Mesenchymal stem cell (in vitro differentiated cells and primary cell): ENCODE results near the gene SMIM12.

Experiments used
- DNase-seq: peaks from one replicate; pipeline ENCODE4 v3.0.0-alpha.2; 2013
- H2AFZ ChIP-seq: one replicate; pipeline ENCODE4 v1.6.1; 2013; ENCODE audit warnings: low read depth, mild to moderate bottlenecking, control low read depth, inconsistent platforms, low read length, moderate library complexity
- H2AK5ac ChIP-seq: 2 replicates; pipeline ENCODE4 v1.6.1; 2013; ENCODE audit warnings: low read length, moderate library complexity, mild to moderate bottlenecking, inconsistent platforms; ENCODE audit not compliant: severe bottlenecking
- H2BK120ac ChIP-seq: one replicate; pipeline ENCODE4 v1.6.1; 2013; ENCODE audit warnings: low read depth, mild to moderate bottlenecking, inconsistent platforms, low read length, moderate library complexity
- H2BK12ac ChIP-seq, 2 experiments: one replicate each; pipeline ENCODE4 v1.6.1; 2013; ENCODE audit warnings: inconsistent platforms in 2 of 2, low read length in 2 of 2, mild to moderate bottlenecking in 2 of 2, moderate library complexity in 2 of 2, control low read depth in 1 of 2
- H2BK15ac ChIP-seq: one replicate; pipeline ENCODE4 v1.6.1; 2013; ENCODE audit warnings: mild to moderate bottlenecking, low read depth, inconsistent platforms; ENCODE audit not compliant: poor library complexity, severe bottlenecking
- H2BK5ac ChIP-seq: 2 replicates; pipeline ENCODE4 v1.6.1; 2013; ENCODE audit warnings: low read depth, mild to moderate bottlenecking, low read length, control low read depth, inconsistent platforms; ENCODE audit not compliant: poor library complexity, severe bottlenecking
- H3K14ac ChIP-seq, 2 experiments: one replicate each; pipeline ENCODE4 v1.6.1; 2013; ENCODE audit warnings: inconsistent platforms in 2 of 2, low read length in 2 of 2, control low read depth in 1 of 2, mild to moderate bottlenecking in 1 of 2, moderate library complexity in 1 of 2
- H3K18ac ChIP-seq, 2 experiments: one replicate each; pipeline ENCODE4 v1.6.1; 2013; ENCODE audit warnings: inconsistent platforms in 2 of 2, low read length in 2 of 2, control low read depth in 1 of 2, low read depth in 1 of 2, mild to moderate bottlenecking in 1 of 2
- H3K23ac ChIP-seq, 2 experiments: one replicate each; pipeline ENCODE4 v1.6.1; 2013; ENCODE audit warnings: inconsistent platforms in 2 of 2, low read length in 2 of 2, mild to moderate bottlenecking in 2 of 2, moderate library complexity in 2 of 2, control low read depth in 1 of 2
- H3K27ac ChIP-seq: 2 replicates; pipeline ENCODE4 v1.5.1; 2013; ENCODE audit warnings: mild to moderate bottlenecking, moderate library complexity, low read length, control low read depth, inconsistent platforms; ENCODE audit not compliant: poor library complexity, severe bottlenecking
- H3K27me3 ChIP-seq, 2 experiments: 2 replicates each; pipeline versions ENCODE4 v1.6.1 to v1.7.0; 2013; ENCODE audit warnings: low read length in 2 of 2, mild to moderate bottlenecking in 2 of 2, moderate library complexity in 2 of 2, control low read depth in 1 of 2, inconsistent platforms in 1 of 2; ENCODE audit not compliant: control insufficient read depth in 1 of 2, insufficient read depth in 1 of 2
- H3K36me3 ChIP-seq, 2 experiments: 2 replicates each; pipeline versions ENCODE4 v1.6.1 to v1.7.0; 2013; ENCODE audit warnings: low read length in 2 of 2, control low read depth in 1 of 2, inconsistent platforms in 1 of 2, low read depth in 1 of 2, mild to moderate bottlenecking in 1 of 2; ENCODE audit not compliant: insufficient read depth in 2 of 2, control insufficient read depth in 1 of 2
- H3K4ac ChIP-seq, 2 experiments: one replicate each; pipeline ENCODE4 v1.6.1; 2013; ENCODE audit warnings: inconsistent platforms in 2 of 2, low read length in 2 of 2, mild to moderate bottlenecking in 2 of 2, moderate library complexity in 2 of 2, control low read depth in 1 of 2, low read depth in 1 of 2
- H3K4me1 ChIP-seq: 2 replicates; pipeline ENCODE4 v1.6.1; 2013; ENCODE audit warnings: low read depth, low read length, control low read depth; ENCODE audit not compliant: control insufficient read depth, insufficient read depth
- H3K4me2 ChIP-seq: 2 replicates; pipeline ENCODE4 v1.6.1; 2013; ENCODE audit warnings: low read length, mild to moderate bottlenecking, inconsistent platforms; ENCODE audit not compliant: poor library complexity, severe bottlenecking
- H3K4me3 ChIP-seq, 2 experiments: 2 replicates each; pipeline versions ENCODE4 v1.5.1 to v1.7.0; 2013; ENCODE audit warnings: low read length in 2 of 2, mild to moderate bottlenecking in 2 of 2, control low read depth in 1 of 2, low read depth in 1 of 2; ENCODE audit not compliant: insufficient read depth in 1 of 2
- H3K79me1 ChIP-seq: replicated peaks from 2 replicates; pipeline ENCODE4 v1.6.1; 2013; ENCODE audit warnings: mild to moderate bottlenecking, control low read depth, low read length, inconsistent platforms; ENCODE audit not compliant: poor library complexity, severe bottlenecking
- H3K9ac ChIP-seq: 2 replicates; pipeline ENCODE4 v1.7.0; 2013; ENCODE audit warnings: mild to moderate bottlenecking, low read length, moderate library complexity
- H3K9me3 ChIP-seq: 2 replicates; pipeline ENCODE4 v1.7.0; 2013; ENCODE audit warnings: mild to moderate bottlenecking, low read length; ENCODE audit not compliant: control insufficient read depth
- H4K8ac ChIP-seq: one replicate; pipeline ENCODE4 v1.6.1; 2013; ENCODE audit warnings: inconsistent platforms, mild to moderate bottlenecking, low read length, moderate library complexity
- H4K91ac ChIP-seq: one replicate; pipeline ENCODE4 v1.6.1; 2013; ENCODE audit warnings: mild to moderate bottlenecking, low read length, inconsistent platforms
- WGBS: methylation state at CpG from one replicate; pipeline ENCODE4 v1.1.7; 2013; ENCODE audit warnings: mixed read lengths; 5-methylcytosine and 5-hydroxymethylcytosine counted together

SMIM12 gene

DNA sequence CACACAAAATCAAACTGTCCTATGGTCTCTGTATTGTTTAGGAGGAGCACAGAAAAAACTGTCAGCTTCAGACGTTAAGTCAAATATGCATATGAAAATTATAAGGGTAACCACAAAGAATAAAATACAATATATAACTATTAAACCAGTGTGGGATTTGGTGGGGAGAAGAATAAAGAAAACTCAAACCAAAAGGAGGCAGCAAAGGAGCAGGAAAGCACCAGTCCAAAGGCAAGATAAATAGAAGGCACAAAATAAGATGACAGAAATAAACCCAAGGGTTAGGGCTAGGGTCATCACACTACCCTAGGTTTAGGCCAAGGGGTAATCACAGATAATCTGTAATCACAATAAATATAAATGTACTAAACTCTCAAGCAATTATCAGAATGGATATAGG lies 37.1 kb upstream of the SMIM12 start:
- no peak overlapping the region for H2AK5ac ChIP-seq
- no peaks in the 10 kb centered on the region for H3K36me3 ChIP-seq
- no peak overlapping the region for H2BK5ac ChIP-seq
- peaks cover 7% of the 10 kb centered on the region for H3K9me3 ChIP-seq
- H3K27me3 ChIP-seq: peaks cover 9 to 24% of the 10 kb centered on the region in 2 experiments
- H3K4ac ChIP-seq: no peak overlapping the region
- no peak overlapping the region for H3K18ac ChIP-seq
- no peak overlapping the region for H3K23ac ChIP-seq
- H2BK15ac ChIP-seq: no peak overlapping the region
- no peaks in the 10 kb centered on the region for H3K4me1 ChIP-seq
- H3K79me1 ChIP-seq: no peaks in the 10 kb centered on the region
- no peak overlapping the region for H3K14ac ChIP-seq
- WGBS: no CpG with 5 or more reads among the region's 1 CpG
- H3K4me3 ChIP-seq: no peak overlapping the region
- H3K27ac ChIP-seq: no peak overlapping the region
- H2BK12ac ChIP-seq: no peak overlapping the region
- no peak overlapping the region for H4K91ac ChIP-seq
- no peak overlapping the region for H2AFZ ChIP-seq
- no peak overlapping the region for H2BK120ac ChIP-seq
- no peak overlapping the region for H4K8ac ChIP-seq
- no peak for DNase-seq
- H3K9ac ChIP-seq: no peak overlapping the region
- no peak overlapping the region for H3K4me2 ChIP-seq

DNA sequence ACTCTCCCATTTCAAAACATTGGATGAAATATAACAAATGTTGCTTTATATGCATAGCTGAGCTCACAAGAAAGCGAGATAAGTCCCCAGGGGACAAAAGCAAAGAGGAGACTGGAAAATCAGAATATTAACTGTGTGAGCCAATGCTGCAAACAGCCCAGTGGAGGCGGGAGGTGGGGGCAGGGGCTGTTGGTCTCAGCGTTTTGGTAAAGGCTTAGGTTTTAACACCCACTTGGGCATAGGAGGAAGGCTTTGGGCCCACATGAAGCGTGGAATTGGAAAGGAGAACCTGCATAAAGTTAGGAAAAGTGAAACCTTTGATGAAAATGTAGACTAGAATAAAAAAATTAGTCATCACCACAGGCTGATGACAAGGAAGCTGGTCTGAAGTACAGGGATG lies 30.2 kb upstream of the SMIM12 start:
- H4K8ac ChIP-seq: no peak overlapping the region
- H3K27me3 ChIP-seq: peaks cover 40 to 45% of the 10 kb centered on the region in 2 experiments
- peaks cover 10% of the 10 kb centered on the region for H3K9me3 ChIP-seq
- H2BK12ac ChIP-seq: no peak overlapping the region
- H3K23ac ChIP-seq: no peak overlapping the region
- no peak overlapping the region for H4K91ac ChIP-seq
- H2BK5ac ChIP-seq: no peak overlapping the region
- no peaks in the 10 kb centered on the region for H3K79me1 ChIP-seq
- no peak for DNase-seq
- no peak overlapping the region for H3K4me3 ChIP-seq
- H2AK5ac ChIP-seq: no peak overlapping the region
- no peak overlapping the region for H3K27ac ChIP-seq
- H2AFZ ChIP-seq: no peak overlapping the region
- H2BK120ac ChIP-seq: no peak overlapping the region
- no peak overlapping the region for H3K9ac ChIP-seq
- H3K14ac ChIP-seq: no peak overlapping the region
- 56% methylated on average over 4 of the region's 4 CpGs for WGBS
- no peaks in the 10 kb centered on the region for H3K36me3 ChIP-seq
- peaks cover 13% of the 10 kb centered on the region for H3K4me1 ChIP-seq
- no peak overlapping the region for H2BK15ac ChIP-seq
- no peak overlapping the region for H3K18ac ChIP-seq
- no peak overlapping the region for H3K4me2 ChIP-seq
- H3K4ac ChIP-seq: no peak overlapping the region

DNA sequence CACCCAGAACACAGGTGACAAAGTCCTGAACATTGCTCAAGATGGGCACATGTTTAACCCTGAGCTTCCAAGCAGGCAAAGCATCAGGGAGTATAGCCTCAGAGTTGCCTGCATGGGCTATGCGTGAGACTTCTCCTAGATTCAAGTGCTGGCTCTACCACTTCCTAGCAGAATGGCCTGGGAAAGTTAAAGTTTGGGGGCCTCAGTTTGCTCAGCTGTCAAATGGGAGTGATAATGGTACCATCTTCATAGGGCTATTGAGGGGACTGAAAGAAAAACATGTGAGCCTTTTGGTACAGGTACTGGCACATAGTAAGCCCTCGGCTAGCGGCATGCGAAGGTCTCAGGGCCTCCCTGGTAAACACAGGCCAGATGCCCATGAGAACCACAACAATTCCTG lies 28.0 kb upstream of the SMIM12 start:
- H3K9ac ChIP-seq: no peak overlapping the region
- no peak overlapping the region for H2BK15ac ChIP-seq
- no peak overlapping the region for H4K8ac ChIP-seq
- H3K4me3 ChIP-seq: no peak overlapping the region
- H2BK5ac ChIP-seq: no peak overlapping the region
- H4K91ac ChIP-seq: no peak overlapping the region
- peaks cover 13% of the 10 kb centered on the region for H3K4me1 ChIP-seq
- WGBS: 87% methylated on average over 4 of the region's 4 CpGs
- H3K18ac ChIP-seq: no peak overlapping the region
- no peak overlapping the region for H3K27ac ChIP-seq
- no peak overlapping the region for H3K23ac ChIP-seq
- H2BK120ac ChIP-seq: no peak overlapping the region
- no peak for DNase-seq
- no peak overlapping the region for H2BK12ac ChIP-seq
- H3K36me3 ChIP-seq: no peaks in the 10 kb centered on the region
- no peak overlapping the region for H3K4ac ChIP-seq
- H3K27me3 ChIP-seq: peaks cover 61% of the 10 kb centered on the region in 2 experiments
- H3K14ac ChIP-seq: no peak overlapping the region
- H2AFZ ChIP-seq: no peak overlapping the region
- peaks cover 10% of the 10 kb centered on the region for H3K9me3 ChIP-seq
- no peak overlapping the region for H3K4me2 ChIP-seq
- no peaks in the 10 kb centered on the region for H3K79me1 ChIP-seq
- no peak overlapping the region for H2AK5ac ChIP-seq

DNA sequence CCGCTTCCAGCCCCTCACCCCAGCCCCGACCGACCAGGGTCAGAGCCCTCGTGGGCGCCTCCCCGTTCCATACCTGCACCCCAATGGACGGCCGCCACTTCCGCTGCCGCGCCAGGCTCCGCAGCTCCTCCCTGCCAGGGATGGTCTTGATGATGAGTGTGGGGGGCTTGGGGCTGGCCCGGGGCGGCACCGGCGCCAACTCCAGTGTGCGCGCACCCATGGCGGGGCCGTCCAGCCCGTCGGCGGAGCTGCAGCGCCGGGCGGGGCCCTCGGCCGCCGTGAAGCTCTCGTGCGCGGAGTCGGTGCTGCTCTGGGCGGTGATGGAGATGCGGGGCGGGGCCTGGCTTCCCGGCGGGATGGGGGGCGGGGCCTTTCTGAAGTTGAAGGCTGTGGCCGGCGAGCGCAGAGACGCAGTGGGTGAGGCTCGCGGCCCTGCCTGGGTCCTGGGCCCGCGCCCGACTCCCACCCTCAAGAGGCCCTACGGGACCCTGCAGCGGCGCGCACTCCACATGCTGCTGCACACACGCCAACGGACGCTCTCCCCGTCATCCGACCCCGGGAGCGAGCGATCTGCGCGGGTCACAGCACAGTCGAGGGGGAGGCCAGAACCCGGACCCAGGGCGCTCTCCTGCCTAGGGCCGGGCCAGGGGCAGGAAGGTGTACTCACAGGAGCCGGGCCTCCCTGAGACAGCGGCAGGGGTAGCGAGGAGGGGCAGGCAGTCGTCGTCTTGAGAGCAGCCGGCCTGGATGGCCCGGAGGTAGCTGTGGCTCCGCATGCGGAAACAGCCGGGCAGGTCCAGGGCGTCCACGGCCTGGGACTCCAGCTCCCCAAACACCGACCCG lies 26.1 kb upstream of the SMIM12 start:
- H4K8ac ChIP-seq: peak overlapping the region; percentile 28
- peak overlapping the region; percentile 76 for H2AFZ ChIP-seq
- no peak overlapping the region for H2AK5ac ChIP-seq
- peaks cover 13% of the 10 kb centered on the region for H3K4me1 ChIP-seq
- no peaks in the 10 kb centered on the region for H3K79me1 ChIP-seq
- peak overlapping the region; percentile 27 for H4K91ac ChIP-seq
- H3K9me3 ChIP-seq: peaks cover 3% of the 10 kb centered on the region
- no peak overlapping the region for H3K4ac ChIP-seq
- no peak overlapping the region for H2BK5ac ChIP-seq
- peak; percentile 31 for DNase-seq
- no peaks in the 10 kb centered on the region for H3K36me3 ChIP-seq
- H3K27me3 ChIP-seq: peaks cover 61 to 63% of the 10 kb centered on the region in 2 experiments
- peak overlapping the region; percentile 52 for H2BK15ac ChIP-seq
- H2BK12ac ChIP-seq: no peak overlapping the region
- no peak overlapping the region for H3K23ac ChIP-seq
- H3K27ac ChIP-seq: no peak overlapping the region
- H3K9ac ChIP-seq: peak overlapping the region; percentile 32
- H3K14ac ChIP-seq: no peak overlapping the region
- H3K18ac ChIP-seq: no peak overlapping the region
- 3% methylated on average over 70 of the region's 80 CpGs for WGBS
- H3K4me3 ChIP-seq: peak overlapping the region; percentile 38 to 63
- H2BK120ac ChIP-seq: no peak overlapping the region
- peak overlapping the region; percentile 63 for H3K4me2 ChIP-seq
